ENCODE data around the gene ERI2. TPM values are rescaled to one million over a fixed set of nuclear protein-coding genes. Genes with fewer than 3 reads are reported as not detected.

The ERI2 gene
- total RNA-seq, 1 experiment from 2014 or later = 22.4 TPM

DNA sequence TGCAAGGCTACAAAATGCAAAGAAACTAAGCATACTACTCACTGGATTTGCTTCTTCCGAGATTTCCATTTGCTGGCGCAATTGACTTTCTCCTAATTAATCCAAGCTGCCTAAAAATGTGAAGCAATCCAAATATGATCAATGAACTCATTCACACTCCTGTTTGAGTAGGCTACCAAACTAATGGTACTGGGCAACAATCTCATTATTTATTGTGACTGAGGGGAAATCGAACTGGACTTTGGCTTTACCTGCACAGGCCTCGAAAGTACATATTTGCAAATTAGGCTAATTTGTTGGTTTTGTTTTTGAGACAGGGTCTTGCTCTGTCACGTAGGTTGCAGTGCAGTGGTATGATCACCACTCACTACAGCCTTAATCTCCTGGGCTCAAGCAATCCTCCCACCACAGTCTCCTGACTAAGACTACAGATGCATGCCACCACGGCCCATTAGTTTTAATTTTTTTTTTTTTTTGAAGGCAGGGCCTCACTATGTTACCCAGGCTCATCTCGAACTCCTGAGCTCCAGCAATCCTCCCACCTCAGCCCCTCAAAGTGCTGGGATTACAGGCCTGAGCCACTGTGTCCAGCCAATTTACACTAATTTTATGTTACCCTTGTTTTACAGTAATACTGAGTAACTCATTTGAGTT lies 2.6 kb downstream of the ERI2 start:
- Mint-ChIP-seq H3K9me3 (no peaks in the 10 kb centered on the region), H3K27me3 (ENCODE audit: low read depth) (no peaks in the 10 kb centered on the region), H3K36me3 (ENCODE audit: insufficient read depth in 1 of 3, low read depth in 3 of 3) (peaks cover 0 to 10% (median 9%) of the 10 kb centered on the region in 3 experiments; a peak in 4 of 7 replicates), H3K4me1 (peaks cover 11 to 15% of the 10 kb centered on the region in 2 experiments), H3K27ac (no peak overlapping the region), H3K4me3 (no peak overlapping the region)
- no peak overlapping the region for H2AFZ ChIP-seq (ENCODE audit: low read length)
- no CpG with 5 or more reads among the region's 7 CpGs for WGBS (ENCODE audit: extremely low coverage, insufficient read length, low lambda C conversion rate)
- H3K18ac ChIP-seq (ENCODE audit: insufficient read length, low read depth, low read length) = no peak overlapping the region
- no peak overlapping the region for H2BK120ac ChIP-seq (ENCODE audit: low read depth, low read length, poor library complexity, severe bottlenecking)
- no peak for DNase-seq
- H3K4me2 ChIP-seq (ENCODE audit: insufficient read depth, insufficient read length, low read length) = no peak overlapping the region
- H4K8ac ChIP-seq (replicated peaks; ENCODE audit: insufficient read length, low read depth, low read length) = no peak overlapping the region
- no peak overlapping the region for H3K56ac ChIP-seq (ENCODE audit: insufficient read length, low read depth, low read length)
- no peak overlapping the region for H3K14ac ChIP-seq (ENCODE audit: insufficient read depth, low read length)
- no peaks in the 10 kb centered on the region for H3K27me3 ChIP-seq (ENCODE audit: insufficient read depth, low read length)
- no peak overlapping the region for H3T11ph ChIP-seq (ENCODE audit: low read length)
- H2AK5ac ChIP-seq (ENCODE audit: insufficient read length, low read length) = no peak overlapping the region
- peaks cover 2% of the 10 kb centered on the region for H3K23me2 ChIP-seq (ENCODE audit: insufficient read length, low read depth, low read length, poor library complexity, severe bottlenecking)
- H2BK12ac ChIP-seq (ENCODE audit: insufficient read length, low read depth, low read length) = no peak overlapping the region
- H3K4ac ChIP-seq (ENCODE audit: low read depth, low read length) = no peak overlapping the region
- H3K4me1 ChIP-seq (ENCODE audit: insufficient read depth, low read length) = no peaks in the 10 kb centered on the region
- H2BK20ac ChIP-seq (ENCODE audit: low read depth, low read length, poor library complexity, severe bottlenecking) = no peak overlapping the region
- no peak overlapping the region for H2BK15ac ChIP-seq (ENCODE audit: low read depth, low read length)
- H3K27ac ChIP-seq (ENCODE audit: insufficient read length, low read depth, low read length) = no peak overlapping the region
- H4K20me1 ChIP-seq (ENCODE audit: control insufficient read depth, insufficient read depth, insufficient read length) = no peaks in the 10 kb centered on the region
- H4K91ac ChIP-seq (ENCODE audit: insufficient read length, low read depth, low read length) = no peak overlapping the region
- TF ChIP-seq, protein P1, sequence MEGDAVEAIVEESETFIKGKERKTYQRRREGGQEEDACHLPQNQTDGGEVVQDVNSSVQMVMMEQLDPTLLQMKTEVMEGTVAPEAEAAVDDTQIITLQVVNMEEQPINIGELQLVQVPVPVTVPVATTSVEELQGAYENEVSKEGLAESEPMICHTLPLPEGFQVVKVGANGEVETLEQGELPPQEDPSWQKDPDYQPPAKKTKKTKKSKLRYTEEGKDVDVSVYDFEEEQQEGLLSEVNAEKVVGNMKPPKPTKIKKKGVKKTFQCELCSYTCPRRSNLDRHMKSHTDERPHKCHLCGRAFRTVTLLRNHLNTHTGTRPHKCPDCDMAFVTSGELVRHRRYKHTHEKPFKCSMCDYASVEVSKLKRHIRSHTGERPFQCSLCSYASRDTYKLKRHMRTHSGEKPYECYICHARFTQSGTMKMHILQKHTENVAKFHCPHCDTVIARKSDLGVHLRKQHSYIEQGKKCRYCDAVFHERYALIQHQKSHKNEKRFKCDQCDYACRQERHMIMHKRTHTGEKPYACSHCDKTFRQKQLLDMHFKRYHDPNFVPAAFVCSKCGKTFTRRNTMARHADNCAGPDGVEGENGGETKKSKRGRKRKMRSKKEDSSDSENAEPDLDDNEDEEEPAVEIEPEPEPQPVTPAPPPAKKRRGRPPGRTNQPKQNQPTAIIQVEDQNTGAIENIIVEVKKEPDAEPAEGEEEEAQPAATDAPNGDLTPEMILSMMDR (conservative IDR thresholded peaks at IDR 0.05) = no peak
- H4K5ac ChIP-seq (ENCODE audit: insufficient read length, low read depth, low read length) = no peak overlapping the region
- H3K79me2 ChIP-seq (ENCODE audit: insufficient read depth, low read length) = no peaks in the 10 kb centered on the region
- H2BK5ac ChIP-seq (ENCODE audit: insufficient read length, low read length) = no peak overlapping the region
- no peaks in the 10 kb centered on the region for H3K79me1 ChIP-seq (ENCODE audit: insufficient read depth, low read depth, low read length, poor library complexity, severe bottlenecking)
- no peaks in the 10 kb centered on the region for H3K9me3 ChIP-seq (ENCODE audit: control insufficient read depth, low read depth, low read length)
- H3K9ac ChIP-seq (ENCODE audit: extremely low read depth, insufficient read length, low read length) = no peak overlapping the region
- no peak overlapping the region for H3K23ac ChIP-seq (ENCODE audit: insufficient read length, low read depth, low read length)

All from H9 (cell line).